Measurements from ENCODE around the gene OR2AG1.

OR2AG1 gene

GRCh38 chr11:6736495-6737121 is 46.2 kb upstream of the OR2AG1 start:
- H3K9me3 ChIP-seq (ENCODE audit: insufficient read depth, low read length), result no peaks in the 10 kb centered on the region
- no peaks in the 10 kb centered on the region for H3K79me2 ChIP-seq (ENCODE audit: low read length)
- peaks cover 12% of the 10 kb centered on the region; the same call in 1 of the 2 replicates for H3K27me3 ChIP-seq (ENCODE audit: low read depth, low read length)
- peak overlapping the region; percentile 43 for H3K4me2 ChIP-seq (ENCODE audit: low read length)
- H3K9ac ChIP-seq (ENCODE audit: low read length), result no peak overlapping the region
- H3K4me3 ChIP-seq (ENCODE audit: low read length), result no peak overlapping the region
- no peaks in the 10 kb centered on the region for H3K36me3 ChIP-seq (replicated peaks; ENCODE audit: low read depth, low read length)
- H3K27ac ChIP-seq (ENCODE audit: low read length), result no peak overlapping the region
- H4K20me1 ChIP-seq (ENCODE audit: insufficient read depth, low read length), result no peaks in the 10 kb centered on the region
- H2AFZ ChIP-seq (ENCODE audit: low read depth, low read length), result no peak overlapping the region
- H3K4me1 ChIP-seq (ENCODE audit: low read length), result peaks cover 29% of the 10 kb centered on the region
- TF ChIP-seq CTCF (IDR thresholded peaks at IDR 0.05; ENCODE audit: low read depth, low read length), result no peak
- no peak for TF ChIP-seq EZH2phosphoT487 (IDR thresholded peaks at IDR 0.05; ENCODE audit: low read depth)

GRCh38 chr11:6737872-6738466 is 44.9 kb upstream of the OR2AG1 start:
- Histone ChIP-seq H3K4me1 (ENCODE audit: low read length) (peaks cover 29% of the 10 kb centered on the region), H3K36me3 (replicated peaks; ENCODE audit: low read depth, low read length) (no peaks in the 10 kb centered on the region)

GRCh38 chr11:6738590-6738989 is 44.2 kb upstream of the OR2AG1 start:
- TF ChIP-seq CTCF (IDR thresholded peaks at IDR 0.05; ENCODE audit: low read depth, low read length) (no peak), EZH2phosphoT487 (IDR thresholded peaks at IDR 0.05; ENCODE audit: low read depth) (no peak)
- Histone ChIP-seq H4K20me1 (ENCODE audit: insufficient read depth, low read length) (no peaks in the 10 kb centered on the region), H3K27ac (ENCODE audit: low read length) (no peak overlapping the region)

More at GRCh38 chr11:6737872-6738466, 44.9 kb upstream of the OR2AG1 start:
- Histone ChIP-seq H3K79me2 (ENCODE audit: low read length) (no peaks in the 10 kb centered on the region), H3K9me3 (ENCODE audit: insufficient read depth, low read length) (no peaks in the 10 kb centered on the region), H3K4me3 (ENCODE audit: low read length) (no peak overlapping the region), H3K27ac (ENCODE audit: low read length) (no peak overlapping the region), H3K27me3 (ENCODE audit: low read depth, low read length) (peaks cover 12% of the 10 kb centered on the region; the same call in 1 of the 2 replicates), H3K9ac (ENCODE audit: low read length) (no peak overlapping the region), H3K4me2 (ENCODE audit: low read length) (peak overlapping the region; percentile 43), H2AFZ (ENCODE audit: low read depth, low read length) (no peak overlapping the region), H4K20me1 (ENCODE audit: insufficient read depth, low read length) (no peaks in the 10 kb centered on the region)
- TF ChIP-seq EZH2phosphoT487 (IDR thresholded peaks at IDR 0.05; ENCODE audit: low read depth) (no peak), CTCF (IDR thresholded peaks at IDR 0.05; ENCODE audit: low read depth, low read length) (peak; percentile 76)

GRCh38 chr11:6742260-6742659 is 40.6 kb upstream of the OR2AG1 start:
- Histone ChIP-seq H3K79me2 (ENCODE audit: low read length) (no peaks in the 10 kb centered on the region), H3K9ac (ENCODE audit: low read length) (no peak overlapping the region), H3K4me1 (ENCODE audit: low read length) (peaks cover 27% of the 10 kb centered on the region), H3K27ac (ENCODE audit: low read length) (no peak overlapping the region), H3K36me3 (replicated peaks; ENCODE audit: low read depth, low read length) (no peaks in the 10 kb centered on the region), H2AFZ (ENCODE audit: low read depth, low read length) (no peak overlapping the region), H3K4me2 (ENCODE audit: low read length) (no peak overlapping the region), H3K4me3 (ENCODE audit: low read length) (no peak overlapping the region), H3K27me3 (ENCODE audit: low read depth, low read length) (no peaks in the 10 kb centered on the region), H4K20me1 (ENCODE audit: insufficient read depth, low read length) (no peaks in the 10 kb centered on the region), H3K9me3 (ENCODE audit: insufficient read depth, low read length) (no peaks in the 10 kb centered on the region)
- TF ChIP-seq CTCF (IDR thresholded peaks at IDR 0.05; ENCODE audit: low read depth, low read length) (no peak), EZH2phosphoT487 (IDR thresholded peaks at IDR 0.05; ENCODE audit: low read depth) (no peak)

More at GRCh38 chr11:6738590-6738989, 44.2 kb upstream of the OR2AG1 start:
- H3K9me3 ChIP-seq (ENCODE audit: insufficient read depth, low read length), result no peaks in the 10 kb centered on the region
- peaks cover 12% of the 10 kb centered on the region; the same call in 1 of the 2 replicates for H3K27me3 ChIP-seq (ENCODE audit: low read depth, low read length)
- H3K36me3 ChIP-seq (replicated peaks; ENCODE audit: low read depth, low read length), result no peaks in the 10 kb centered on the region
- no peak overlapping the region for H3K4me3 ChIP-seq (ENCODE audit: low read length)
- H2AFZ ChIP-seq (ENCODE audit: low read depth, low read length), result no peak overlapping the region
- H3K79me2 ChIP-seq (ENCODE audit: low read length), result no peaks in the 10 kb centered on the region
- H3K4me1 ChIP-seq (ENCODE audit: low read length), result peaks cover 35% of the 10 kb centered on the region
- no peak overlapping the region for H3K4me2 ChIP-seq (ENCODE audit: low read length)
- H3K9ac ChIP-seq (ENCODE audit: low read length), result no peak overlapping the region

All from OCI-LY3 (cell line).